Body of pancreas (tissue), 4 donors: ENCODE data around the gene PLEKHA3. TPM values are rescaled to one million over a fixed set of nuclear protein-coding genes. Genes with fewer than 3 reads are reported as not detected.

ENCODE experiments used
- ATAC-seq: fragments of 150-250 bp; one replicate; pipeline ENCODE4 v1.9.1; 2016
- DNase-seq, 4 donors: peaks; one replicate each; pipeline ENCODE4 v3.0.0-alpha.2; 2019
- H3K27ac ChIP-seq, 4 donors: fragments of 200-600 bp; sonication (generic); 1 replicate in 3 of 4; 2 replicates in 1 of 4; pipeline versions ENCODE4 v1.5.1 to v1.6.1; 2016 to 2019; ENCODE audit warnings: mild to moderate bottlenecking in 1 of 4, mixed read lengths in 1 of 4, moderate library complexity in 1 of 4
- H3K27me3 ChIP-seq, 2 donors: fragments of 200-600 bp; sonication (generic); one replicate each; pipeline ENCODE4 v1.6.0; 2016; ENCODE audit warnings: mild to moderate bottlenecking in 1 of 2
- H3K36me3 ChIP-seq, 2 donors: fragments of 200-600 bp; sonication (generic); replicated peaks in 1 of 2; 2 replicates each; pipeline ENCODE4 v1.5.1; 2016; ENCODE audit warnings: low read depth in 2 of 2; ENCODE audit not compliant: insufficient read depth in 1 of 2
- H3K4me1 ChIP-seq: fragments of 200-600 bp; sonication (generic); one replicate; pipeline ENCODE4 v1.6.0; 2016
- H3K4me3 ChIP-seq, 2 donors: fragments of 200-600 bp; sonication (generic); 1 replicate in 1 of 2; 2 replicates in 1 of 2; pipeline ENCODE4 v1.5.1; 2016 to 2019
- H3K9me3 ChIP-seq, 3 donors: fragments of 200-600 bp; sonication (generic); 1 replicate in 2 of 3; 2 replicates in 1 of 3; pipeline ENCODE4 v1.5.1; 2016
- CTCF ChIP-seq, 7 experiments: fragments of 450-650 bp in 4 of 7; fragments of 200-600 bp in 3 of 7; sonication (generic) in 3 of 7; IDR thresholded peaks; one replicate each; pipeline ENCODE4 v1.5.1; 2016 to 2019; ENCODE audit warnings: antibody characterized with exemption in 7 of 7
- POLR2A ChIP-seq, 3 donors: fragments of 450-650 bp; IDR thresholded peaks; one replicate each; pipeline ENCODE4 v1.6.1; 2016; ENCODE audit warnings: antibody characterized with exemption in 3 of 3, mild to moderate bottlenecking in 2 of 3
- WGBS, 2 donors: methylation state at CpG; one replicate each; pipeline ENCODE4 v1.1.5; 2017; 5-methylcytosine and 5-hydroxymethylcytosine counted together
- intact Hi-C: fragments of 100-400 bp; cut with DNase I; formaldehyde crosslinking; loops from one replicate; pipeline ENCODE4 v1.15.1; 2023
- total RNA-seq, 2 donors: library from RNA; depleted of rRNA; stranded (reverse); fragments of >200 nt; gene quantifications; one replicate each; pipeline ENCODE4 v1.1.0, GENCODE V29; 2016

Gene PLEKHA3
- total RNA-seq, 2 donors from 2014 or later: 5.3 to 6.5 TPM

GRCh38 chr2:178449700-178450523 lies 30.3 kb upstream of the PLEKHA3 start:
- intact Hi-C loops: no loop called here
- Histone ChIP-seq H3K27me3 (no peaks in the 10 kb centered on the region), H3K4me1 (peaks cover 25% of the 10 kb centered on the region), H3K36me3 (peaks cover 3 to 7% of the 10 kb centered on the region in 2 donors), H3K9me3 (no peaks in the 10 kb centered on the region), H3K4me3 (peak overlapping the region; percentile 55 to 65), H3K27ac (peak overlapping the region; percentile 90 to 100 (median 96))
- no peak for TF ChIP-seq POLR2A (IDR thresholded peaks at IDR 0.05)
- TF ChIP-seq CTCF (IDR thresholded peaks at IDR 0.05): no peak
- DNase-seq: peak; percentile 22 to 67 (median 46)
- 3 to 4% methylated on average over 18 of the region's 18 CpGs for WGBS, 2 donors
- peak; percentile 9 for ATAC-seq

- Histone ChIP-seq H3K27ac (peak overlapping the region; percentile 90 to 100 (median 96)), H3K9me3 (no peaks in the 10 kb centered on the region), H3K4me1 (peaks cover 25% of the 10 kb centered on the region), H3K36me3 (peaks cover 3 to 7% of the 10 kb centered on the region in 2 donors), H3K4me3 (peak overlapping the region; percentile 55 to 65), H3K27me3 (no peaks in the 10 kb centered on the region)
- whole genome bisulfite sequencing, 2 donors: 0% methylated on average over 4 to 25 of the region's 25 CpGs
- TF ChIP-seq POLR2A (IDR thresholded peaks at IDR 0.05) (no peak), CTCF (IDR thresholded peaks at IDR 0.05) (no peak)
- ATAC-seq (no peak), DNase-seq (peak in 2 of 4 donors; percentile 80 to 86)
- intact Hi-C loops: no loop called here
These were observed 29.8 kb upstream of the PLEKHA3 start for GRCh38 chr2:178450524-178450773.

GRCh38 chr2:178450774-178451525 lies 29.3 kb upstream of the PLEKHA3 start, which contains the start of the genes PJVK and PRKRA:
Gene PJVK (plus strand): TSS chr2:178451378. CDS start chr2:178453410, 2,032 bp downstream.
Gene PRKRA (minus strand): TSS chr2:178451175. CDS start chr2:178451030, 145 bp downstream.
- peak within 1 kb of the TSS; percentile 90 to 100 (median 96) for H3K27ac ChIP-seq
- peak within 1 kb of the TSS; percentile 55 to 65 for H3K4me3 ChIP-seq
- TF ChIP-seq POLR2A (IDR thresholded peaks at IDR 0.05) (peak; percentile 96 to 97 (median 96)), CTCF (IDR thresholded peaks at IDR 0.05) (peak in 4 of 7 experiments; percentile 16 to 35 (median 32))
- H3K36me3 ChIP-seq: peaks cover 3 to 6% of the 10 kb centered on the region in 2 donors
- WGBS, 2 donors: 0% methylated on average over 6 to 76 of the region's 76 CpGs
- no peaks in the 10 kb centered on the region for H3K9me3 ChIP-seq
- ATAC-seq (peak; percentile 93), DNase-seq (peak; percentile 98)
- intact Hi-C loops: no loop called here
- peaks cover 25% of the 10 kb centered on the region for H3K4me1 ChIP-seq
- no peaks in the 10 kb centered on the region for H3K27me3 ChIP-seq

GRCh38 chr2:178452334-178452733 lies 27.9 kb upstream of the PLEKHA3 start:
- Histone ChIP-seq H3K36me3 (no peaks in the 10 kb centered on the region), H3K9me3 (no peaks in the 10 kb centered on the region), H3K27ac (peak overlapping the region in 1 of 4 donors; percentile 100), H3K4me3 (no peak overlapping the region), H3K4me1 (peaks cover 25% of the 10 kb centered on the region), H3K27me3 (no peaks in the 10 kb centered on the region)
- intact Hi-C loops: no loop called here
- 96 to 97% methylated on average over 2 of the region's 2 CpGs for WGBS, 2 donors
- no peak for DNase-seq
- TF ChIP-seq POLR2A (IDR thresholded peaks at IDR 0.05): no peak
- no peak for TF ChIP-seq CTCF (IDR thresholded peaks at IDR 0.05)
- ATAC-seq: no peak
